B cell (primary cell): ENCODE results near the gene PEAK1. TPM values are rescaled to one million over a fixed set of nuclear protein-coding genes. Genes with fewer than 3 reads are reported as not detected.

Source experiments
- ATAC-seq: fragments of 200-7000 bp; cut with Tn5 transposase; one replicate; pipeline ENCODE4 v1.10.0; 2021; ENCODE audit warnings: low read depth, mild to moderate bottlenecking, moderate number of reproducible peaks, moderate library complexity
- CTCF ChIA-PET: fragments of 350-600 bp; sonication (Branson Sonifier 250); formaldehyde crosslinking; loops from one replicate; lab custom pipeline; 2021; ENCODE audit warnings: antibody characterized with exemption, inconsistent platforms; lab: Charles Lee
- POLR2A ChIA-PET: fragments of 350-600 bp; sonication (Branson Sonifier 250); formaldehyde crosslinking; loops from one replicate; lab custom pipeline; 2021; ENCODE audit warnings: antibody characterized with exemption; lab: Charles Lee
- DNase-seq: peaks from one replicate; pipeline ENCODE4 v3.0.0; 2013
- H2AFZ ChIP-seq: 2 replicates; pipeline ENCODE4 v1.6.1; 2012; ENCODE audit warnings: mild to moderate bottlenecking, low read depth, low read length; ENCODE audit not compliant: insufficient read depth, poor library complexity, severe bottlenecking
- H3K27ac ChIP-seq, 2 donors: 1 replicate in 1 of 2; 2 replicates in 1 of 2; pipeline ENCODE4 v1.5.1; 2012 to 2013; ENCODE audit warnings: low read length in 2 of 2, mild to moderate bottlenecking in 2 of 2, moderate library complexity in 1 of 2
- H3K27me3 ChIP-seq, 4 experiments: fragments of 200-600 bp in 1 of 4; sonication (generic) in 1 of 4; replicated peaks in 1 of 4; 1 replicate in 2 of 4; 2 replicates in 2 of 4; pipeline versions ENCODE4 v1.6.1 to v1.7.0; 2013 to 2016; ENCODE audit warnings: low read length in 3 of 4, mild to moderate bottlenecking in 2 of 4, mixed read lengths in 1 of 4, moderate library complexity in 1 of 4; ENCODE audit not compliant: insufficient read depth in 4 of 4, control insufficient read depth in 3 of 4; ENCODE audit errors: control extremely low read depth in 1 of 4
- H3K36me3 ChIP-seq, 2 experiments: replicated peaks in 1 of 2; 1 replicate in 1 of 2; 2 replicates in 1 of 2; pipeline versions ENCODE4 v1.6.1 to v1.7.1; 2013; ENCODE audit warnings: low read length in 1 of 2; ENCODE audit not compliant: insufficient read depth in 2 of 2, control insufficient read depth in 1 of 2; ENCODE audit errors: control extremely low read depth in 1 of 2, extremely low read depth in 1 of 2
- H3K4me1 ChIP-seq, 2 donors: fragments of 200-600 bp in 1 of 2; sonication (generic) in 1 of 2; 1 replicate in 1 of 2; 2 replicates in 1 of 2; pipeline versions ENCODE4 v1.5.1 to v1.6.1; 2013 to 2017; ENCODE audit warnings: low read length in 2 of 2; ENCODE audit not compliant: control insufficient read depth in 2 of 2, insufficient read depth in 2 of 2
- H3K4me2 ChIP-seq: replicated peaks from 2 replicates; pipeline ENCODE3; 2012; ENCODE audit warnings: mild to moderate bottlenecking, low read depth, low read length; ENCODE audit not compliant: poor library complexity, severe bottlenecking
- H3K4me3 ChIP-seq, 5 experiments: fragments of 200-600 bp in 1 of 5; sonication (generic) in 1 of 5; 1 replicate in 3 of 5; 2 replicates in 2 of 5; pipeline versions ENCODE4 v1.5.1 to v1.7.0; 2011 to 2016; ENCODE audit warnings: low read length in 4 of 5, mild to moderate bottlenecking in 4 of 5, low read depth in 2 of 5, control low read depth in 1 of 5, moderate library complexity in 1 of 5; ENCODE audit not compliant: insufficient read depth in 1 of 5; ENCODE audit errors: control extremely low read depth in 1 of 5, extremely low read depth in 1 of 5
- H3K79me2 ChIP-seq: fragments of 200-600 bp; sonication (generic); one replicate; pipeline ENCODE4 v1.6.0; 2016; ENCODE audit warnings: low read length; ENCODE audit not compliant: control insufficient read depth, insufficient read depth
- H3K9ac ChIP-seq: fragments of 200-600 bp; sonication (generic); 2 replicates; pipeline ENCODE4 v1.6.1; 2017; ENCODE audit warnings: mild to moderate bottlenecking, low read length, moderate library complexity
- H3K9me3 ChIP-seq, 3 donors: one replicate each; pipeline versions ENCODE4 v1.6.1 to v1.7.1; 2013; ENCODE audit warnings: low read length in 2 of 3; ENCODE audit not compliant: control insufficient read depth in 2 of 3, insufficient read depth in 1 of 3; ENCODE audit errors: control extremely low read depth in 1 of 3
- H4K20me1 ChIP-seq: 2 replicates; pipeline ENCODE4 v1.6.0; 2012; ENCODE audit warnings: mild to moderate bottlenecking, low read length; ENCODE audit not compliant: insufficient read depth, control insufficient read depth, poor library complexity, severe bottlenecking
- H3K27ac Mint-ChIP-seq: one replicate; pipeline ENCODE4 v1.8.0; 2021; ENCODE audit warnings: mixed read lengths
- H3K27me3 Mint-ChIP-seq: one replicate; pipeline ENCODE4 v1.8.0; 2021; ENCODE audit warnings: mixed read lengths
- H3K4me1 Mint-ChIP-seq: one replicate; pipeline ENCODE4 v1.8.0; 2021; ENCODE audit warnings: mixed read lengths
- H3K4me3 Mint-ChIP-seq: one replicate; pipeline ENCODE4 v1.8.0; 2021; ENCODE audit warnings: mixed read lengths
- H3K9me3 Mint-ChIP-seq: one replicate; pipeline ENCODE4 v1.8.0; 2022; ENCODE audit warnings: mixed read lengths; ENCODE audit not compliant: insufficient read depth
- EZH2 ChIP-seq: IDR thresholded peaks from 2 replicates; pipeline ENCODE4 v1.6.1; 2012; ENCODE audit warnings: borderline replicate concordance, low read depth, mild to moderate bottlenecking, moderate library complexity, low read length; ENCODE audit not compliant: insufficient read depth, poor library complexity, severe bottlenecking
- WGBS: methylation state at CpG from one replicate; pipeline ENCODE4 v1.1.5; 2013; ENCODE audit warnings: missing lambda C conversion rate; ENCODE audit not compliant: insufficient coverage; 5-methylcytosine and 5-hydroxymethylcytosine counted together
- intact Hi-C: fragments of 100-400 bp; cut with micrococcal nuclease; formaldehyde crosslinking; loops from one replicate; pipeline ENCODE4 v1.10.0; 2022
- polyA plus RNA-seq: library from polyadenylated mRNA; depleted of rRNA; stranded (reverse); fragments of >200 nt; gene quantifications from 2 replicates; pipeline ENCODE4 v1.2.3, GENCODE V29; 2012
- total RNA-seq, 2 donors: library from RNA; stranded (reverse); fragments of 120-200 nt in 1 of 2; gene quantifications; 1 replicate in 1 of 2; 2 replicates in 1 of 2; pipeline versions ENCODE4 v1.2.3 to v1.2.4, GENCODE V29; 2013 to 2022
- TF ChIP-seq, protein P1 (sequence below): fragments of 200-600 bp; IDR thresholded peaks from one replicate; pipeline ENCODE4 v1.8.0; 2022; ENCODE audit warnings: antibody characterized with exemption, mild to moderate bottlenecking

PEAK1 gene
- total and polyA plus RNA-seq, 2 donors (not counting 1 experiment from before 2014, with no cell fraction given), result 13.4 to 38.0 TPM

- no peak for ATAC-seq
- H3K9me3 Mint-ChIP-seq, result no peaks in the 10 kb centered on the region
- intact Hi-C loops, result no loop called here
- H4K20me1 ChIP-seq, result peaks cover 19% of the 10 kb centered on the region
- H3K27ac Mint-ChIP-seq, result no peak overlapping the region
- H3K9ac ChIP-seq, result no peak overlapping the region
- H3K79me2 ChIP-seq, result peaks cover 85% of the 10 kb centered on the region
- no peak overlapping the region for H3K4me3 Mint-ChIP-seq
- H3K9me3 ChIP-seq, result no peaks in the 10 kb centered on the region
- H3K4me3 ChIP-seq, result no peak overlapping the region
- no peaks in the 10 kb centered on the region for H3K36me3 ChIP-seq
- no peak overlapping the region for H3K4me2 ChIP-seq
- CTCF ChIA-PET, result no interaction called here
- DNase-seq, result peak; percentile 10
- no peak for TF ChIP-seq EZH2
- TF ChIP-seq, protein P1, sequence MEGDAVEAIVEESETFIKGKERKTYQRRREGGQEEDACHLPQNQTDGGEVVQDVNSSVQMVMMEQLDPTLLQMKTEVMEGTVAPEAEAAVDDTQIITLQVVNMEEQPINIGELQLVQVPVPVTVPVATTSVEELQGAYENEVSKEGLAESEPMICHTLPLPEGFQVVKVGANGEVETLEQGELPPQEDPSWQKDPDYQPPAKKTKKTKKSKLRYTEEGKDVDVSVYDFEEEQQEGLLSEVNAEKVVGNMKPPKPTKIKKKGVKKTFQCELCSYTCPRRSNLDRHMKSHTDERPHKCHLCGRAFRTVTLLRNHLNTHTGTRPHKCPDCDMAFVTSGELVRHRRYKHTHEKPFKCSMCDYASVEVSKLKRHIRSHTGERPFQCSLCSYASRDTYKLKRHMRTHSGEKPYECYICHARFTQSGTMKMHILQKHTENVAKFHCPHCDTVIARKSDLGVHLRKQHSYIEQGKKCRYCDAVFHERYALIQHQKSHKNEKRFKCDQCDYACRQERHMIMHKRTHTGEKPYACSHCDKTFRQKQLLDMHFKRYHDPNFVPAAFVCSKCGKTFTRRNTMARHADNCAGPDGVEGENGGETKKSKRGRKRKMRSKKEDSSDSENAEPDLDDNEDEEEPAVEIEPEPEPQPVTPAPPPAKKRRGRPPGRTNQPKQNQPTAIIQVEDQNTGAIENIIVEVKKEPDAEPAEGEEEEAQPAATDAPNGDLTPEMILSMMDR, result no peak
- H3K27me3 ChIP-seq, result no peaks in the 10 kb centered on the region
- POLR2A ChIA-PET, result interaction anchor here (0.6 kb wide), 1 partner anchor 103 kb away, joined by 3 read pairs; no protein-coding TSS in a partner anchor
- no peak overlapping the region for H2AFZ ChIP-seq
- 72% methylated on average over 2 of the region's 2 CpGs for WGBS
- no peak overlapping the region for H3K27ac ChIP-seq
- H3K4me1 ChIP-seq, result peaks cover 4 to 19% of the 10 kb centered on the region in 2 donors
- H3K4me1 Mint-ChIP-seq, result peaks cover 53% of the 10 kb centered on the region
- H3K27me3 Mint-ChIP-seq, result no peaks in the 10 kb centered on the region
Observed at GRCh38 chr15:77387365-77388105, 32.4 kb downstream of the PEAK1 start.

- H3K4me1 ChIP-seq, result peaks cover 4 to 19% of the 10 kb centered on the region in 2 donors
- no peaks in the 10 kb centered on the region for H3K27me3 ChIP-seq
- POLR2A ChIA-PET, result no interaction called here
- intact Hi-C loops, result no loop called here
- peaks cover 13% of the 10 kb centered on the region for H4K20me1 ChIP-seq
- DNase-seq (no peak), ATAC-seq (no peak)
- no peak overlapping the region for H3K4me2 ChIP-seq
- CTCF ChIA-PET, result no interaction called here
- Mint-ChIP-seq H3K27ac (no peak overlapping the region), H3K4me1 (peaks cover 56% of the 10 kb centered on the region), H3K4me3 (no peak overlapping the region), H3K9me3 (no peaks in the 10 kb centered on the region), H3K27me3 (no peaks in the 10 kb centered on the region)
- no peak overlapping the region for H3K27ac ChIP-seq
- TF ChIP-seq, protein P1, result no peak
- TF ChIP-seq EZH2, result no peak
- H3K4me3 ChIP-seq, result no peak overlapping the region
- no peaks in the 10 kb centered on the region for H3K9me3 ChIP-seq
- H2AFZ ChIP-seq, result no peak overlapping the region
- H3K36me3 ChIP-seq, result no peaks in the 10 kb centered on the region
- H3K9ac ChIP-seq, result no peak overlapping the region
- WGBS, result 100% methylated on average over 1 of the region's 2 CpGs
- peaks cover 84% of the 10 kb centered on the region for H3K79me2 ChIP-seq
Observed at GRCh38 chr15:77386626-77387025, 33.3 kb downstream of the PEAK1 start.
